GM12875 (cell line): ENCODE data around the gene SRGAP1.

Experiments
- H3K4me3 ChIP-seq: one replicate; pipeline ENCODE4 v1.5.1; 2011; ENCODE audit warnings: low read depth, low read length, control low read depth
- TF ChIP-seq, protein P1 (sequence below): IDR thresholded peaks from 2 replicates; pipeline ENCODE4 v1.5.1; 2011; ENCODE audit warnings: low read depth, mild to moderate bottlenecking, control low read depth, inconsistent platforms, low read length, moderate library complexity, borderline replicate concordance; ENCODE audit not compliant: insufficient read depth

SRGAP1 gene

DNA sequence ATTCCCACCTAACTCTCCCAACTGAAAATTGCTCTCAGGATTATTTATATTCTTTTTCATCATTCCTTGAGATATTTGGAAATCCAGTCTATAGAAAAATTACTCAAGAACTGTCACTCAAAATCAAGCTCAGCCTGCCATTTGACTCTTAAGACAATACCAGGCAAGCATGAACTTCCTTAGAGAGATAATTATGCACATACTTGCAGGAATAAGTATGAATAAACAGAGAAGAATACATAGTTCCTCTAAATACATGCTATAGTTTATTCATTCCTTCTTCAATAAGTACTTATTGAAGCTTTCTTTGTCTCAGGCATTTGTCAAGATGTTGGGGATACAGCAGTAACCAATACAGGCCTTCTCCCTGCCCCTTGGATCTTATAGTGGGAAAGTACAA lies 154.1 kb downstream of the SRGAP1 start:
- TF ChIP-seq, protein P1, sequence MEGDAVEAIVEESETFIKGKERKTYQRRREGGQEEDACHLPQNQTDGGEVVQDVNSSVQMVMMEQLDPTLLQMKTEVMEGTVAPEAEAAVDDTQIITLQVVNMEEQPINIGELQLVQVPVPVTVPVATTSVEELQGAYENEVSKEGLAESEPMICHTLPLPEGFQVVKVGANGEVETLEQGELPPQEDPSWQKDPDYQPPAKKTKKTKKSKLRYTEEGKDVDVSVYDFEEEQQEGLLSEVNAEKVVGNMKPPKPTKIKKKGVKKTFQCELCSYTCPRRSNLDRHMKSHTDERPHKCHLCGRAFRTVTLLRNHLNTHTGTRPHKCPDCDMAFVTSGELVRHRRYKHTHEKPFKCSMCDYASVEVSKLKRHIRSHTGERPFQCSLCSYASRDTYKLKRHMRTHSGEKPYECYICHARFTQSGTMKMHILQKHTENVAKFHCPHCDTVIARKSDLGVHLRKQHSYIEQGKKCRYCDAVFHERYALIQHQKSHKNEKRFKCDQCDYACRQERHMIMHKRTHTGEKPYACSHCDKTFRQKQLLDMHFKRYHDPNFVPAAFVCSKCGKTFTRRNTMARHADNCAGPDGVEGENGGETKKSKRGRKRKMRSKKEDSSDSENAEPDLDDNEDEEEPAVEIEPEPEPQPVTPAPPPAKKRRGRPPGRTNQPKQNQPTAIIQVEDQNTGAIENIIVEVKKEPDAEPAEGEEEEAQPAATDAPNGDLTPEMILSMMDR, result no peak
- H3K4me3 ChIP-seq, result no peak overlapping the region

DNA sequence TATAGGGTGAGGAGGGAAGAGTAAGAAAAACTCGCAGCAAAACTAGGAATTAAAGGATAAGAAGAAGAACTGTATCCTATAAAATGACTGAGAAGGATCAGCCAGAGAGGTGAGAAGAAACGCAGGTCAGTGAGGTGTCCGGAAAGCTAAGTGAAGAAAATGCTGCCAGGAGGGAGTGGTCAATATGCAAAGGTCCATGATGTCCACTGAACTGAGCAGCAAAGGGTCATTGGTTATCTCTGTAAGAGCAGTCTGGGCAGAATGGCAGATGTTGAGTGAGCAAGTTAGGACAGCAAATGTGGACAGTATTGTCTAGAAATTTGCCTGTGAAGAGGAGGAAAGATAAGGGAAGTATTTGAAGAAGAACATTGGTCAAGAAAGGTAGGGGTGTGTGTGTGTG lies 155.4 kb downstream of the SRGAP1 start:
- TF ChIP-seq, protein P1, result no peak
- no peak overlapping the region for H3K4me3 ChIP-seq

DNA sequence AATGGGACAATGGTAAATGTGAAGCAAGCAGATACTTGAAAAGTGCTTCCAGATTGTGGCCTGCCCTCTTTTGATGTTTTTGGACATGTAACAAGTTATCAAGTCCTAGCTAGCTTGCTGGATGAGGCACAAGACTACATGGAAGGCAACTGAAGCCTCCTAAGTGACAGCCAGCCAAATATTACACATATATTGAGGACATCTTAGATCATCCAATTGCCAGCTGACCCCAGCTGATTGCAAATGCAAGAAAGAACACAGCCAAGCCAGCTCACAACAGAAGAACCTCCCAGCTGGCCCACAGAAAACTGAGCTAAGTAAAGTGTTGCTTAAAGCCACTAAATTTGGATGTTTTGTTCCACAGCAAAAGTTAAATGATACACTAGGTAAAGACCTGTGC lies 156.9 kb downstream of the SRGAP1 start:
- no peak overlapping the region for H3K4me3 ChIP-seq
- TF ChIP-seq, protein P1, result no peak

DNA sequence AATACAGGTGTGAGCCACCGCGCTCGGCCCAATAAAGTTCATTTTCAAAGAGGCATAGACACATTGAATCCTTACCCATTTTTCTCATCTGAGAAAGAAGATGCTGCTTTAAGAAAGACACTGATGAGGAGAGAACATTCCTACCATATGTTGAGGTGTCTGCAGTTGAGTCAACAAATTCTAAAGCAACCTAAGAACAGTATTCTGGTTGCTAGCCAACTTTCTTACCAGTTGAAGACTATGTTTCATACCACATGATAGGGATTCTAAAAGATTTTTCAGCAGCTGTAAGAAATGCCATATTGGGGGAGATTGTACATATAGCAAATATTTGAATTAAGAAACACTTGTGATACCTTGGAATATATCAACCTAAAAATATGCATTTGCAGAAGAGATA lies 160.1 kb downstream of the SRGAP1 start:
- no peak overlapping the region for H3K4me3 ChIP-seq
- TF ChIP-seq, protein P1, result no peak

DNA sequence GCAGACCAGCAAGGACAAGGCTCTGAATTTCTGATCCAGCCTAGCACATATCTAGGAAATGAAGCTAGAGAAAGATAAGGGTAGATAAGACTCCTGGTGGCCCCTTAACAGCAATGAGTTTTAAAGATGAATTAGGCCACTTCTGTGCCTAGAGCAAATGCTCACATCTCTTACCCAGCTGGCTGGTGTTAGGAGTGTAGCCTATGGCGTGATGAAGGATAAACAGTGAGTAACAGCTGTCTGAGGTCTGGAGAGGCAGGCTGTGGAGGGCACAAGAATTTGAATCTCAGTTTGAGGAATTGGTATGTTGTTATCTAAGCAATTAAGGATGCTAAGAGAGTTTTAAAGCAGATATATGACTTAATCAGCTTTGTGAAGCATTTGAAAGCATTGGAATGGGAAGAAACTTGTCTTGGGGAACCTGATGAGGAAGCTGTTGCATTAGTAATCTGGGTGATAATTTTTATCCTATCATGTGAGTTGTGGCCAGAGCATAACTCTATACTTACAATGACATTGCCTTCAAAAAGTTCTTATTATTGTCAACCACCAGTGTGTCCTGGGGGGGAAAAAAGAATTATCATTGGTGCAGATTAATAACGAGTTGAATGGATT lies 161.8 kb downstream of the SRGAP1 start:
- TF ChIP-seq, protein P1, result no peak
- no peak overlapping the region for H3K4me3 ChIP-seq

DNA sequence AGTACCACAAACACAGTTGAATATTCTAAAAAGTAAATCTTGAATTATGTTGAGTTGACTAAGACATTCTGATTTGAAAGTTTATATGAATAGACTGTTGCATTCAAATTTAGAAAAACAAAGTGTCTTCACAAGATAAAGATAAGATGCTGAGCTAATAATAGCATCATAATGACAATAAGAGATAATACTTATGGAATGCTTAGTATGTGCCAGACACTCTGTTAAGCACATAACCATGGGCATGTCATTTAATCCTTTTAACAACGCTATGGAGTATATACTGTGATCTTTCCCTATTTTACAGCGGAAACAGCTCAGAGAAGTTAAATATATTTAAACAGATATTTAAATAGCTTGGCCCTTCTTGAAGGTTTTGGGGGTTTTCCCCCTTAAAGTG lies 163.4 kb downstream of the SRGAP1 start:
- TF ChIP-seq, protein P1, result no peak

DNA sequence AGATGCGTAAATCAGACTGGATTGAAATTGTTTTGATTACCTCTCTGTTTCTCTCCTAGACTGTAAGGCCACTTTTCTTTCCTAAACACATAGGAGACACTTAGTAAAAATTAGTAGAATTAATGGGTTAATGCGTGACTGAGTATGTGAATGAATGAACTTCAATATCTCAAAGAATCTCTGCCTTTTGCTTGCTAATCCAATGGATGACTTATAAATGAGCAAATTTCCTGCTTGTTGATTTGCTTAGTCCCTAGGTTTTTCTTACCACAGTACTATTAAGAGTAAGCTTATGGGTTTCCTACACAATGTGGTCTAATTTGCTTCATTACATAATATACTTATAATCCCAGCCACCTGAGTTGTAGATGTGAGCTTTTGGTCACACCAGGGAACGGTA lies 164.1 kb downstream of the SRGAP1 start:
- TF ChIP-seq, protein P1, result no peak
- no peak overlapping the region for H3K4me3 ChIP-seq

More for the DNA sequence above, 163.4 kb downstream of the SRGAP1 start:
- H3K4me3 ChIP-seq, result no peak overlapping the region
